Smooth muscle cell (in vitro differentiated cells): Measurements from ENCODE around the gene TMEM132D. TPM values are rescaled to one million over a fixed set of nuclear protein-coding genes. Genes with fewer than 3 reads are reported as not detected.

ENCODE experiments used
- DNase-seq: peaks from one replicate; lab custom pipeline; 2025; ENCODE audit not compliant: unreplicated experiment; lab: John Stamatoyannopoulos, UW
- H2AFZ ChIP-seq: fragments of 200-600 bp; sonication (generic); 2 replicates; pipeline ENCODE4 v1.6.0; 2016; ENCODE audit warnings: antibody characterized with exemption, low read depth, mild to moderate bottlenecking
- H3F3A ChIP-seq: fragments of 200-600 bp; sonication (generic); 2 replicates; pipeline ENCODE4 v1.6.0; 2017; ENCODE audit warnings: antibody characterized with exemption, low read depth
- H3K27ac ChIP-seq: fragments of 200-600 bp; sonication (generic); 2 replicates; pipeline ENCODE4 v1.5.1; 2016; ENCODE audit warnings: low read depth, mild to moderate bottlenecking
- H3K27me3 ChIP-seq: fragments of 200-600 bp; sonication (generic); 2 replicates; pipeline ENCODE4 v1.6.1; 2016; ENCODE audit warnings: low read depth, mild to moderate bottlenecking
- H3K36me3 ChIP-seq: fragments of 200-600 bp; sonication (generic); 2 replicates; pipeline ENCODE4 v1.5.1; 2016; ENCODE audit warnings: low read depth
- H3K4me1 ChIP-seq: fragments of 200-600 bp; sonication (generic); 2 replicates; pipeline ENCODE4 v1.5.1; 2016; ENCODE audit warnings: low read depth
- H3K4me2 ChIP-seq: fragments of 200-600 bp; sonication (generic); 2 replicates; pipeline ENCODE4 v1.6.0; 2016; ENCODE audit warnings: mild to moderate bottlenecking
- H3K4me3 ChIP-seq: fragments of 200-600 bp; sonication (generic); 2 replicates; pipeline ENCODE4 v1.5.1; 2016; ENCODE audit warnings: mild to moderate bottlenecking
- H3K79me2 ChIP-seq: fragments of 200-600 bp; sonication (generic); 2 replicates; pipeline ENCODE4 v1.6.0; 2016; ENCODE audit warnings: low read depth, mild to moderate bottlenecking
- H3K9ac ChIP-seq: fragments of 200-600 bp; sonication (generic); 2 replicates; pipeline ENCODE4 v1.6.0; 2016; ENCODE audit warnings: low read depth
- H3K9me3 ChIP-seq: fragments of 200-600 bp; sonication (generic); replicated peaks from 2 replicates; pipeline ENCODE4 v1.5.1; 2016; ENCODE audit warnings: low read depth
- H4K20me1 ChIP-seq: fragments of 200-600 bp; sonication (generic); 2 replicates; pipeline ENCODE4 v1.6.0; 2016; ENCODE audit warnings: low read depth
- WGBS: methylation state at CpG from one replicate; pipeline ENCODE4 v1.1.7; 2016; ENCODE audit warnings: low lambda C conversion rate; 5-methylcytosine and 5-hydroxymethylcytosine counted together
- polyA plus RNA-seq: library from polyadenylated mRNA; unstranded; fragments of >200 nt; fragmentation: Nextera tagmentation; extraction: Ambion mirVana; gene quantifications from 2 replicates; pipeline ENCODE4 v1.2.1, GENCODE V29; 2016
- total RNA-seq: library from RNA; depleted of rRNA; stranded (reverse); fragments of >200 nt; gene quantifications from 2 replicates; pipeline ENCODE4 v1.2.3, GENCODE V29; 2014
- TF ChIP-seq, protein P1 (sequence below): fragments of 200-600 bp; sonication (generic); IDR thresholded peaks from 2 replicates; pipeline ENCODE4 v1.5.1; 2017; ENCODE audit warnings: borderline replicate concordance, mild to moderate bottlenecking, antibody characterized with exemption; ENCODE audit not compliant: insufficient read depth, poor library complexity, severe bottlenecking

The TMEM132D gene
- total and polyA plus RNA-seq, 2 experiments from 2014 or later = not detected

DNA sequence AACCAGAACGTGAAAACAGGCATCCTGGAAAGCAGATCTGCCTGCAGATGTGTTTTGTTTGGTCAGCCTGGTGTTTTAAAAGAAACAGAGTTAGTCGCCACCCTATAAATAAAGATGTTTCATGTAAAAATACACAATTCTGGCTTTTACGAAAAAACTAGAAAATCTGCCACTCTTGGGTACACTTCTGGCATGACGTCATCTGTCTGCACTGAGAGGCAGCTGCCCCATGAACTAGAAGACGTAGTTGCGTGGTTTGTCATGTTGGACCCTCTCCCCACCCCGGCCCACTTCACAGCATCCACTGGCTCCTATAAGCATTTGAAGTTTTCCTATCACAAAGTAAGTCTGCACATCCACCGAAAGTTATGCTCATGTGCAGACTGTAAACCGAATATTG is 658.1 kb downstream of the TMEM132D start:
- no peak overlapping the region for H3K9ac ChIP-seq
- H3K4me3 ChIP-seq = no peak overlapping the region
- no peak overlapping the region for H3K4me2 ChIP-seq
- no peak for DNase-seq
- H3K27ac ChIP-seq = no peak overlapping the region
- no peaks in the 10 kb centered on the region for H3F3A ChIP-seq
- no peaks in the 10 kb centered on the region for H3K9me3 ChIP-seq
- no peaks in the 10 kb centered on the region for H3K79me2 ChIP-seq
- no peak overlapping the region for H2AFZ ChIP-seq
- H3K36me3 ChIP-seq = no peaks in the 10 kb centered on the region
- TF ChIP-seq, protein P1, sequence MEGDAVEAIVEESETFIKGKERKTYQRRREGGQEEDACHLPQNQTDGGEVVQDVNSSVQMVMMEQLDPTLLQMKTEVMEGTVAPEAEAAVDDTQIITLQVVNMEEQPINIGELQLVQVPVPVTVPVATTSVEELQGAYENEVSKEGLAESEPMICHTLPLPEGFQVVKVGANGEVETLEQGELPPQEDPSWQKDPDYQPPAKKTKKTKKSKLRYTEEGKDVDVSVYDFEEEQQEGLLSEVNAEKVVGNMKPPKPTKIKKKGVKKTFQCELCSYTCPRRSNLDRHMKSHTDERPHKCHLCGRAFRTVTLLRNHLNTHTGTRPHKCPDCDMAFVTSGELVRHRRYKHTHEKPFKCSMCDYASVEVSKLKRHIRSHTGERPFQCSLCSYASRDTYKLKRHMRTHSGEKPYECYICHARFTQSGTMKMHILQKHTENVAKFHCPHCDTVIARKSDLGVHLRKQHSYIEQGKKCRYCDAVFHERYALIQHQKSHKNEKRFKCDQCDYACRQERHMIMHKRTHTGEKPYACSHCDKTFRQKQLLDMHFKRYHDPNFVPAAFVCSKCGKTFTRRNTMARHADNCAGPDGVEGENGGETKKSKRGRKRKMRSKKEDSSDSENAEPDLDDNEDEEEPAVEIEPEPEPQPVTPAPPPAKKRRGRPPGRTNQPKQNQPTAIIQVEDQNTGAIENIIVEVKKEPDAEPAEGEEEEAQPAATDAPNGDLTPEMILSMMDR = no peak
- 80% methylated on average over 9 of the region's 9 CpGs for WGBS
- H3K4me1 ChIP-seq = no peaks in the 10 kb centered on the region
- no peaks in the 10 kb centered on the region for H4K20me1 ChIP-seq
- no peaks in the 10 kb centered on the region for H3K27me3 ChIP-seq

DNA sequence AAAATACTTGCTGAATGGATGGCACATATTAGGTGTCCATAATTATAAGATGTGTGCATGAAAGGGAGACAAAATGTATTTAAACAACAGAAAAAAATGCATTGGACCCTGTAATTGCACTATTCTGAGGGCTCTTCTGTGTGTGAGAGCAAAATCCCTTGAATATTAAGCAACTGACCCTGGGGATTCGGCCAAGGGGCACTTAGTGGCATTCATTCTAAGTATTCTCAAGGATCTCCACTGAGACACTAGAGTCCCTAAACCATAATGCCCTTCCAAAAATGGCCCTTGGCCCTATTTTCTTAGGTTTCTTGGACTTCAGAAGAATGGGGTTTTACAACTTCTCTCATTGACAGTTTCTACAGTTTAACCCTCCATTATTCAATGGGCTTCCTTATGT is 662.0 kb downstream of the TMEM132D start:
- Histone ChIP-seq H3F3A (no peaks in the 10 kb centered on the region), H3K4me1 (no peaks in the 10 kb centered on the region), H3K4me3 (no peak overlapping the region), H3K79me2 (no peaks in the 10 kb centered on the region), H3K27ac (no peak overlapping the region), H3K4me2 (no peak overlapping the region), H3K9ac (no peak overlapping the region), H4K20me1 (no peaks in the 10 kb centered on the region), H2AFZ (no peak overlapping the region), H3K9me3 (no peaks in the 10 kb centered on the region), H3K27me3 (no peaks in the 10 kb centered on the region), H3K36me3 (no peaks in the 10 kb centered on the region)
- WGBS = 29% methylated on average over 1 of the region's 1 CpG
- TF ChIP-seq, protein P1 = no peak
- no peak for DNase-seq

DNA sequence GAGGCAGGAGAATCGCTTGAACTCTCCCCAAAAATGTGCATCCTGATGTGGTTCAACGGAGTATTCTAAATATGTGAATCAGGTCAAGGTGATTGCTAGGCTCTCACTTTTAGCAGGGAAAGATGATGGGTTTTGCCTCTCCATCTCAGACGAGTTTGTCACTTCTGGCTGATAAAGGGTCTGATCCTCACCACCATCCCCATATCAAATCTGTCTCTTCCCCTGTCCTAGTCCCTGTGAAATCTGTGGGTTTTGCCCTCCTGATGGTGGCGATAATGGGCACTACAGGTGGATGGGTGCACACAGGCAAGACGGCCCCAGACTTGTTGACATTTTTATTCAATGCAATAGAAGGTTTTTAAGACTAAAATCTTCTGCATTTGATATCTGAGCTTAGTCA is 665.9 kb downstream of the TMEM132D start:
- 71% methylated on average over 5 of the region's 5 CpGs for WGBS
- Histone ChIP-seq H3K4me1 (no peaks in the 10 kb centered on the region), H3K4me2 (no peak overlapping the region)

DNA sequence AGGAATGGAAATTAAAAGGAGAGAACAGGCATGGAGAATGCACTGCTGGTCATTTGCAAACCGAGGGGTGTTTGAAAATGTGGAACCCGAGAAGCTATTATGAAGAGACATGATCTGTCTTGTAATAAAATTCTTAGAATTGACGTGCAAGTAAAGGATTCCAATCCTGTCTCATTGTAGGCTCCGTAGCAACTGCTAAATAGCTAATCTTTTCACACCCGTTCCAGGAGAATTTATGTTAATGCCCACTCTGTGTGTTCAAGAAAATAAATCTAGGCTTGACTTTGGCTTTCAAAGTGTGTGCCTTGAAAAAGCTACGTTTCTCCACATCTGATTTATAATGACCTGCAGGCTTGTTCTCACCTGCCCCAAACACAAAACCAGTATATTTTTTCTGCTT is 669.6 kb downstream of the TMEM132D start:
- Histone ChIP-seq H3K4me2 (no peak overlapping the region), H3F3A (no peaks in the 10 kb centered on the region), H3K9ac (no peak overlapping the region), H4K20me1 (no peaks in the 10 kb centered on the region), H3K27me3 (no peaks in the 10 kb centered on the region), H2AFZ (no peak overlapping the region), H3K79me2 (no peaks in the 10 kb centered on the region), H3K9me3 (no peaks in the 10 kb centered on the region), H3K27ac (no peak overlapping the region), H3K36me3 (no peaks in the 10 kb centered on the region), H3K4me3 (no peak overlapping the region), H3K4me1 (no peaks in the 10 kb centered on the region)
- TF ChIP-seq, protein P1 = no peak
- 68% methylated on average over 6 of the region's 6 CpGs for WGBS
- no peak for DNase-seq

More for the DNA sequence above, 665.9 kb downstream of the TMEM132D start:
- Histone ChIP-seq H3K9ac (no peak overlapping the region), H4K20me1 (no peaks in the 10 kb centered on the region), H3K36me3 (no peaks in the 10 kb centered on the region), H3K79me2 (no peaks in the 10 kb centered on the region), H3K4me3 (no peak overlapping the region), H3F3A (no peaks in the 10 kb centered on the region), H2AFZ (no peak overlapping the region), H3K27ac (no peak overlapping the region), H3K27me3 (no peaks in the 10 kb centered on the region), H3K9me3 (no peaks in the 10 kb centered on the region)
- no peak for DNase-seq
- TF ChIP-seq, protein P1 = no peak
